Measurements from ENCODE around the gene MMP7.
A peak's percentile ranks its signal among the peaks of the same experiment; 100 is the strongest.
"Not testable (repeated sequence)": the region's sequence is repeated elsewhere in the genome, so short reads cannot be mapped to it uniquely, and the experiment has no call there.

The MMP7 gene

GRCh38 chr11:102538932-102539331 lies 8.4 kb upstream of the MMP7 start:
- no peak for DNase-seq (ENCODE audit: low spot score)

GRCh38 chr11:102534261-102534872 lies 3.8 kb upstream of the MMP7 start:
- DNase-seq (ENCODE audit: low spot score) = no peak

GRCh38 chr11:102528618-102529017 lies 1.9 kb downstream of the MMP7 start:
- DNase-seq (ENCODE audit: low spot score) = no peak

GRCh38 chr11:102527684-102528083 lies 2.9 kb downstream of the MMP7 start:
- no peak for DNase-seq (ENCODE audit: low spot score)

- DNase-seq (ENCODE audit: low spot score) = no peak
These were observed 3.5 kb downstream of the MMP7 start for GRCh38 chr11:102527041-102527440.

- no peak for DNase-seq (ENCODE audit: low spot score)
These were observed 6.7 kb downstream of the MMP7 start for GRCh38 chr11:102523887-102524286.

- no peak for DNase-seq (ENCODE audit: low spot score)
These were observed 7.4 kb downstream of the MMP7 start for GRCh38 chr11:102523189-102523570.

- DNase-seq (ENCODE audit: low spot score) = no peak
These were observed 8.0 kb downstream of the MMP7 start for GRCh38 chr11:102522312-102523188.

GRCh38 chr11:102521121-102521520 lies 9.4 kb downstream of the MMP7 start:
- DNase-seq (ENCODE audit: low spot score) = no peak

GRCh38 chr11:102520514-102520913 lies 10.0 kb downstream of the MMP7 start:
- no peak for DNase-seq (ENCODE audit: low spot score)

GRCh38 chr11:102518296-102519094 lies 12.1 kb downstream of the MMP7 start:
- no peak for DNase-seq (ENCODE audit: low spot score)

GRCh38 chr11:102517670-102518069 lies 12.9 kb downstream of the MMP7 start:
- no peak for DNase-seq (ENCODE audit: low spot score)

GRCh38 chr11:102516179-102516578 lies 14.4 kb downstream of the MMP7 start:
- DNase-seq (ENCODE audit: low spot score) = no peak

- no peak for DNase-seq (ENCODE audit: low spot score)
These were observed 16.7 kb downstream of the MMP7 start for GRCh38 chr11:102513869-102514268.

- no peak for DNase-seq (ENCODE audit: low spot score)
These were observed 20.0 kb downstream of the MMP7 start for GRCh38 chr11:102510439-102511135.

- DNase-seq (ENCODE audit: low spot score) = not testable (repeated sequence)
These were observed 27.7 kb downstream of the MMP7 start for GRCh38 chr11:102502831-102503230.

GRCh38 chr11:102500829-102501228 lies 29.7 kb downstream of the MMP7 start:
- DNase-seq (ENCODE audit: low spot score) = no peak

- DNase-seq (ENCODE audit: low spot score) = no peak
These were observed 30.6 kb downstream of the MMP7 start for GRCh38 chr11:102499931-102500330.

- no peak for DNase-seq (ENCODE audit: low spot score)
These were observed 31.4 kb downstream of the MMP7 start for GRCh38 chr11:102499151-102499550.

GRCh38 chr11:102497061-102497460 lies 33.5 kb downstream of the MMP7 start:
- DNase-seq (ENCODE audit: low spot score) = peak; percentile 6

- peak; percentile 58 for DNase-seq (ENCODE audit: low spot score)
These were observed 35.1 kb downstream of the MMP7 start for GRCh38 chr11:102495161-102496042.
